Panc1 (cell line): Measurements from ENCODE around the gene MYO19. TPM values are rescaled to one million over a fixed set of nuclear protein-coding genes. Genes with fewer than 3 reads are reported as not detected.

ENCODE experiments used
- ATAC-seq: fragments of 200-7000 bp; cut with Tn5 transposase; 2 replicates; pipeline ENCODE4 v1.9.1; 2020; ENCODE audit warnings: mild to moderate bottlenecking, moderate library complexity
- BruUV-seq: library from RNA; stranded (reverse); fragments of 400-500 nt; replicated peaks from 2 replicates; lab custom pipeline; 2021; lab: Mats Ljungman, UMichigan
- CTCF ChIA-PET: fragments of 300-600 bp; sonication (Branson Sonifier 250); formaldehyde crosslinking; loops from one replicate; lab custom pipeline; 2022; ENCODE audit warnings: antibody characterized with exemption; lab: Charles Lee
- POLR2A ChIA-PET: fragments of 300-600 bp; sonication (Branson Sonifier 250); formaldehyde crosslinking; loops from one replicate; lab custom pipeline; 2022; ENCODE audit warnings: antibody characterized with exemption; lab: Charles Lee
- DNase-seq: peaks from one replicate; pipeline ENCODE4 v3.0.0-alpha.2; 2010; ENCODE audit warnings: low read depth, low spot score
- H3K27ac ChIP-seq: 2 replicates; pipeline ENCODE4 v1.5.1; 2011; ENCODE audit warnings: mild to moderate bottlenecking, low read length, inconsistent platforms
- H3K27me3 ChIP-seq: fragments of 200-500 bp; sonication (Bioruptor generic); 2 replicates; pipeline ENCODE4 v1.6.0; 2014; ENCODE audit warnings: low read length, inconsistent platforms; ENCODE audit not compliant: control insufficient read depth, insufficient read depth
- H3K36me3 ChIP-seq: fragments of 200-500 bp; sonication (Bioruptor generic); 2 replicates; pipeline ENCODE4 v1.5.1; 2014; ENCODE audit warnings: inconsistent platforms, mild to moderate bottlenecking, low read length, moderate library complexity; ENCODE audit not compliant: control insufficient read depth, insufficient read depth
- H3K4me1 ChIP-seq: 2 replicates; pipeline ENCODE4 v1.5.1; 2011; ENCODE audit warnings: inconsistent platforms, mild to moderate bottlenecking, low read length, moderate library complexity; ENCODE audit not compliant: control insufficient read depth, insufficient read depth
- H3K4me3 ChIP-seq, 2 experiments: 2 replicates each; pipeline ENCODE4 v1.5.1; 2011 to 2012; ENCODE audit warnings: low read depth in 2 of 2, low read length in 2 of 2, mild to moderate bottlenecking in 2 of 2, inconsistent platforms in 1 of 2, moderate library complexity in 1 of 2
- H3K9me3 ChIP-seq: fragments of 200-500 bp; sonication (Bioruptor generic); 2 replicates; pipeline ENCODE4 v1.5.1; 2014; ENCODE audit warnings: low read depth, mild to moderate bottlenecking, inconsistent platforms, low read length, moderate library complexity; ENCODE audit not compliant: control insufficient read depth, insufficient read depth
- POLR2AphosphoS5 ChIP-seq: IDR thresholded peaks from 2 replicates; pipeline ENCODE4 v1.6.1; 2012; ENCODE audit warnings: mild to moderate bottlenecking, low read depth, low read length, moderate library complexity
- SIN3A ChIP-seq: IDR thresholded peaks from 2 replicates; pipeline ENCODE4 v1.6.1; 2012; ENCODE audit warnings: low read depth, mild to moderate bottlenecking, low read length, moderate library complexity, borderline replicate concordance; ENCODE audit not compliant: insufficient read depth
- TCF7L2 ChIP-seq: IDR thresholded peaks from 2 replicates; pipeline ENCODE4 v1.6.1; 2011; ENCODE audit warnings: mild to moderate bottlenecking, low read depth, low read length, inconsistent platforms
- in situ Hi-C: cut with HindIII; loops from 2 replicates; pipeline ENCODE4 v1.10.0; 2016; ENCODE audit warnings: low sequenced_read_pairs, low pct_unique_long_range_greater_than_20kb
- intact Hi-C: fragments of 100-400 bp; cut with micrococcal nuclease; formaldehyde crosslinking; loops from one replicate; pipeline ENCODE4 v1.10.0; 2022; ENCODE audit not compliant: unreplicated experiment
- total RNA-seq: library from RNA; stranded (reverse); gene quantifications from one replicate; pipeline ENCODE4 v1.2.1, GENCODE V29; 2021; ENCODE audit not compliant: unreplicated experiment
- TF ChIP-seq, protein P1 (sequence below), 2 experiments: IDR thresholded peaks; 2 replicates each; pipeline ENCODE4 v1.6.1; 2011 to 2012; ENCODE audit warnings: low read depth in 2 of 2, control low read depth in 1 of 2, low read length in 1 of 2, mild to moderate bottlenecking in 1 of 2, moderate library complexity in 1 of 2; ENCODE audit not compliant: insufficient read depth in 1 of 2
- TF ChIP-seq, protein P2 (sequence below): fragments of 450-650 bp; IDR thresholded peaks from 2 replicates; pipeline ENCODE4 v1.5.1; 2017; ENCODE audit warnings: mild to moderate bottlenecking

The MYO19 gene
- total RNA-seq, 1 experiment from 2014 or later = 88.0 TPM

DNA sequence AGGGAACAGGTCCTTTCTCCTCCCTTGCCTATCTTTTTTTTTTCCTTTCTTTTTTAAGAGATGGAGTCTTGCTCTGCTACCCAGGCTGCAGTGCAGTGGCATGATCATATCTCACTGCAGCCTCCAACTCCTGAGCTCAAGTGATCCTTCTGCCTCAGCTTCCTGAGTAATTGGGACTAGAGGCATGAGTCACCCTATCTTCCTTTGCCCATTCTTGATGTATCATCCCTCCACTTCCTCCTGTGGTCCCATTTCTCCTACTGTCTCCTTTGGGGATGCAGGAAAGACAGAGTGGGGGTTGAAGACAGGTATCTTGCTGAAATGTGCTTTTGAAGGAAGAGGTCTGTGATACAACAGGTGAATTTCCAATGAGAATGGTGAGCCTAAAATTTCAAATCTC is 5.5 kb downstream of the MYO19 start:
- Histone ChIP-seq H3K9me3 (no peaks in the 10 kb centered on the region), H3K4me1 (peaks cover 3% of the 10 kb centered on the region; the same call in 1 of the 2 replicates), H3K4me3 (no peak overlapping the region), H3K27ac (no peak overlapping the region), H3K36me3 (peaks cover 11% of the 10 kb centered on the region), H3K27me3 (no peaks in the 10 kb centered on the region)
- in situ Hi-C loops = no loop called here
- ATAC-seq = no peak
- intact Hi-C loops = no loop called here
- ChIA-PET CTCF (no interaction called here), POLR2A (no interaction called here)
- DNase-seq = no peak
- no peak for TF ChIP-seq SIN3A
- no peak for TF ChIP-seq POLR2AphosphoS5
- TF ChIP-seq, protein P1, sequence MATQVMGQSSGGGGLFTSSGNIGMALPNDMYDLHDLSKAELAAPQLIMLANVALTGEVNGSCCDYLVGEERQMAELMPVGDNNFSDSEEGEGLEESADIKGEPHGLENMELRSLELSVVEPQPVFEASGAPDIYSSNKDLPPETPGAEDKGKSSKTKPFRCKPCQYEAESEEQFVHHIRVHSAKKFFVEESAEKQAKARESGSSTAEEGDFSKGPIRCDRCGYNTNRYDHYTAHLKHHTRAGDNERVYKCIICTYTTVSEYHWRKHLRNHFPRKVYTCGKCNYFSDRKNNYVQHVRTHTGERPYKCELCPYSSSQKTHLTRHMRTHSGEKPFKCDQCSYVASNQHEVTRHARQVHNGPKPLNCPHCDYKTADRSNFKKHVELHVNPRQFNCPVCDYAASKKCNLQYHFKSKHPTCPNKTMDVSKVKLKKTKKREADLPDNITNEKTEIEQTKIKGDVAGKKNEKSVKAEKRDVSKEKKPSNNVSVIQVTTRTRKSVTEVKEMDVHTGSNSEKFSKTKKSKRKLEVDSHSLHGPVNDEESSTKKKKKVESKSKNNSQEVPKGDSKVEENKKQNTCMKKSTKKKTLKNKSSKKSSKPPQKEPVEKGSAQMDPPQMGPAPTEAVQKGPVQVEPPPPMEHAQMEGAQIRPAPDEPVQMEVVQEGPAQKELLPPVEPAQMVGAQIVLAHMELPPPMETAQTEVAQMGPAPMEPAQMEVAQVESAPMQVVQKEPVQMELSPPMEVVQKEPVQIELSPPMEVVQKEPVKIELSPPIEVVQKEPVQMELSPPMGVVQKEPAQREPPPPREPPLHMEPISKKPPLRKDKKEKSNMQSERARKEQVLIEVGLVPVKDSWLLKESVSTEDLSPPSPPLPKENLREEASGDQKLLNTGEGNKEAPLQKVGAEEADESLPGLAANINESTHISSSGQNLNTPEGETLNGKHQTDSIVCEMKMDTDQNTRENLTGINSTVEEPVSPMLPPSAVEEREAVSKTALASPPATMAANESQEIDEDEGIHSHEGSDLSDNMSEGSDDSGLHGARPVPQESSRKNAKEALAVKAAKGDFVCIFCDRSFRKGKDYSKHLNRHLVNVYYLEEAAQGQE (IDR thresholded peaks at IDR 0.05; ENCODE audit: insufficient read depth in 1 of 2, low read depth in 2 of 2, low read length in 1 of 2) = no peak
- TF ChIP-seq TCF7L2 = no peak
- TF ChIP-seq, protein P2, sequence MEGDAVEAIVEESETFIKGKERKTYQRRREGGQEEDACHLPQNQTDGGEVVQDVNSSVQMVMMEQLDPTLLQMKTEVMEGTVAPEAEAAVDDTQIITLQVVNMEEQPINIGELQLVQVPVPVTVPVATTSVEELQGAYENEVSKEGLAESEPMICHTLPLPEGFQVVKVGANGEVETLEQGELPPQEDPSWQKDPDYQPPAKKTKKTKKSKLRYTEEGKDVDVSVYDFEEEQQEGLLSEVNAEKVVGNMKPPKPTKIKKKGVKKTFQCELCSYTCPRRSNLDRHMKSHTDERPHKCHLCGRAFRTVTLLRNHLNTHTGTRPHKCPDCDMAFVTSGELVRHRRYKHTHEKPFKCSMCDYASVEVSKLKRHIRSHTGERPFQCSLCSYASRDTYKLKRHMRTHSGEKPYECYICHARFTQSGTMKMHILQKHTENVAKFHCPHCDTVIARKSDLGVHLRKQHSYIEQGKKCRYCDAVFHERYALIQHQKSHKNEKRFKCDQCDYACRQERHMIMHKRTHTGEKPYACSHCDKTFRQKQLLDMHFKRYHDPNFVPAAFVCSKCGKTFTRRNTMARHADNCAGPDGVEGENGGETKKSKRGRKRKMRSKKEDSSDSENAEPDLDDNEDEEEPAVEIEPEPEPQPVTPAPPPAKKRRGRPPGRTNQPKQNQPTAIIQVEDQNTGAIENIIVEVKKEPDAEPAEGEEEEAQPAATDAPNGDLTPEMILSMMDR = no peak
- no TSS peak for BruUV-seq

DNA sequence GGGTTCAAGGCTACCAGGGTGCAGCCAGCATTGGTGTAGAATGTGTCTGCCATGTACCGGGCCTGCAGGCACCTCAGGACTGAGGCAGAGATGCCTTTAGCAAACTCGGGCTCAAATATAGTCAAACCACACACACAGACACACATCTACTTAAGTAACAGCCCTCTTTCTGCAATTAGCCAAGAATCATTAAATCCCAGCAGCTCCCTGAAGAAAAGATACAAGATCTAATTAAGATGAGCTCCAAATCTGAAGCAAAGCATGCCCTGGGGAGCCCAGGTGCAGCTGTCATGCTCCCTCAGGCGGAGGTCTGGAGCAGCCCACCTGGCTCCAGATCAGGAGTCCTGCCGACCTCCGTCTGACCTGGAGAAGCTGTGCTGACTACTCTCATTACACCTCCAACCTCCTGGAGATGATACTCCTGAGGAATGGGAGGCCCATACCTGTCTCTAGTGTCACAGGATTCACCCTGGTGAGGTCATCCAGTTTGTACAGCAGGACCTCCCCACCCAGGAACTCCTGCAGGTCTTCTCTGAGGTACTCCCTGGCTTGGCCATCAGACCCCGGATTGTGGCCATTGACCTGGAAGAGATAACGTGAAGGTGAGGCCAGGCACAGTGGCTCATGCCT is 6.9 kb downstream of the MYO19 start:
- DNase-seq (no peak), ATAC-seq (no peak)
- TF ChIP-seq TCF7L2 = no peak
- TF ChIP-seq SIN3A = no peak
- no peak for TF ChIP-seq POLR2AphosphoS5
- TF ChIP-seq, protein P2 = no peak
- TF ChIP-seq, protein P1 (IDR thresholded peaks at IDR 0.05; ENCODE audit: insufficient read depth in 1 of 2, low read depth in 2 of 2, low read length in 1 of 2) = no peak
- intact Hi-C loops (no loop called here), in situ Hi-C loops (no loop called here)
- H3K27ac ChIP-seq = no peak overlapping the region
- no peaks in the 10 kb centered on the region; the same call in 1 of the 2 replicates for H3K4me1 ChIP-seq
- peaks cover 8% of the 10 kb centered on the region for H3K36me3 ChIP-seq
- BruUV-seq = no TSS peak
- POLR2A ChIA-PET = no interaction called here
- H3K27me3 ChIP-seq = no peaks in the 10 kb centered on the region
- CTCF ChIA-PET = no interaction called here
- no peaks in the 10 kb centered on the region for H3K9me3 ChIP-seq
- H3K4me3 ChIP-seq = no peak overlapping the region
